ENCODE results near the gene FAM171A1. TPM values are rescaled to one million over a fixed set of nuclear protein-coding genes. Genes with fewer than 3 reads are reported as not detected.
"Not testable (repeated sequence)": the region's sequence is repeated elsewhere in the genome, so short reads cannot be mapped to it uniquely, and the experiment has no call there.

Gene FAM171A1
- polyA plus RNA-seq, 3 donors = 6.6 to 14.7 (median 13.8) TPM

- 82 to 86% (median 85%) methylated on average over 12 of the region's 12 CpGs for WGBS, 3 donors
- no peak overlapping the region for H3K27ac ChIP-seq (ENCODE audit: low read depth, low read length)
These were observed 19.8 kb downstream of the FAM171A1 start for GRCh38 chr10:15351099-15351820.

GRCh38 chr10:15349112-15349511, 22.0 kb downstream of the FAM171A1 start:
- no peak overlapping the region for H3K27ac ChIP-seq (ENCODE audit: low read depth, low read length)
- 65 to 67% (median 65%) methylated on average over 5 of the region's 5 CpGs for WGBS, 3 donors

- WGBS, 3 donors = 28 to 46% (median 28%) methylated on average over 8 of the region's 8 CpGs
These were observed 22.5 kb downstream of the FAM171A1 start for GRCh38 chr10:15348579-15348978.

GRCh38 chr10:15347150-15347549, 23.9 kb downstream of the FAM171A1 start:
- no peak overlapping the region for H3K27ac ChIP-seq (ENCODE audit: low read depth, low read length)
- 77 to 80% (median 79%) methylated on average over 6 of the region's 6 CpGs for WGBS, 3 donors

More at GRCh38 chr10:15348579-15348978, 22.5 kb downstream of the FAM171A1 start:
- peak overlapping the region; percentile 24 for H3K27ac ChIP-seq (ENCODE audit: low read depth, low read length)

- 51 to 76% (median 60%) methylated on average over 8 of the region's 8 CpGs for WGBS, 3 donors
- no peak overlapping the region for H3K27ac ChIP-seq (ENCODE audit: low read depth, low read length)
These were observed 24.5 kb downstream of the FAM171A1 start for GRCh38 chr10:15346440-15347141.

GRCh38 chr10:15345450-15345849, 25.6 kb downstream of the FAM171A1 start:
- 66 to 78% (median 70%) methylated on average over 4 to 5 of the region's 5 CpGs for WGBS, 3 donors
- no peak overlapping the region for H3K27ac ChIP-seq (ENCODE audit: low read depth, low read length)

- no peak overlapping the region for H3K27ac ChIP-seq (ENCODE audit: low read depth, low read length)
- 39 to 45% (median 44%) methylated on average over 8 of the region's 8 CpGs for WGBS, 3 donors
These were observed 26.2 kb downstream of the FAM171A1 start for GRCh38 chr10:15344876-15345285.

GRCh38 chr10:15344256-15344875, 26.7 kb downstream of the FAM171A1 start:
- 83 to 92% (median 89%) methylated on average over 4 of the region's 4 CpGs for WGBS, 3 donors
- H3K27ac ChIP-seq (ENCODE audit: low read depth, low read length) = no peak overlapping the region

GRCh38 chr10:15342970-15343369, 28.1 kb downstream of the FAM171A1 start:
- WGBS, 3 donors = 92 to 98% (median 95%) methylated on average over 3 of the region's 3 CpGs
- no peak overlapping the region for H3K27ac ChIP-seq (ENCODE audit: low read depth, low read length)

GRCh38 chr10:15341502-15342128, 29.5 kb downstream of the FAM171A1 start:
- 23 to 73% (median 63%) methylated on average over 7 of the region's 7 CpGs for WGBS, 3 donors
- H3K27ac ChIP-seq (ENCODE audit: low read depth, low read length) = no peak overlapping the region

GRCh38 chr10:15339892-15340291, 31.2 kb downstream of the FAM171A1 start:
- 94 to 100% (median 97%) methylated on average over 2 of the region's 2 CpGs for WGBS, 3 donors
- no peak overlapping the region for H3K27ac ChIP-seq (ENCODE audit: low read depth, low read length)

- H3K27ac ChIP-seq (ENCODE audit: low read depth, low read length) = not testable (repeated sequence)
- 96 to 97% (median 97%) methylated on average over 24 of the region's 24 CpGs for WGBS, 3 donors
These were observed 33.6 kb downstream of the FAM171A1 start for GRCh38 chr10:15337441-15337923.

- WGBS, 3 donors = 73 to 79% (median 78%) methylated on average over 4 of the region's 4 CpGs
- no peak overlapping the region for H3K27ac ChIP-seq (ENCODE audit: low read depth, low read length)
These were observed 34.9 kb downstream of the FAM171A1 start for GRCh38 chr10:15336211-15336610.

- H3K27ac ChIP-seq (ENCODE audit: low read depth, low read length) = no peak overlapping the region
- 20 to 59% (median 47%) methylated on average over 2 of the region's 2 CpGs for WGBS, 3 donors
These were observed 35.6 kb downstream of the FAM171A1 start for GRCh38 chr10:15335508-15335907.

- no peak overlapping the region for H3K27ac ChIP-seq (ENCODE audit: low read depth, low read length)
- WGBS, 3 donors = 72 to 92% (median 88%) methylated on average over 7 of the region's 7 CpGs
These were observed 36.3 kb downstream of the FAM171A1 start for GRCh38 chr10:15334650-15335323.

GRCh38 chr10:15333909-15334649, 37.0 kb downstream of the FAM171A1 start:
- 61 to 93% (median 80%) methylated on average over 6 of the region's 6 CpGs for WGBS, 3 donors
- H3K27ac ChIP-seq (ENCODE audit: low read depth, low read length) = no peak overlapping the region

- H3K27ac ChIP-seq (ENCODE audit: low read depth, low read length) = not testable (repeated sequence)
- WGBS, 3 donors = 94 to 99% (median 97%) methylated on average over 8 of the region's 8 CpGs
These were observed 37.9 kb downstream of the FAM171A1 start for GRCh38 chr10:15333181-15333580.

GRCh38 chr10:15331461-15331860, 39.6 kb downstream of the FAM171A1 start:
- no peak overlapping the region for H3K27ac ChIP-seq (ENCODE audit: low read depth, low read length)
- WGBS, 3 donors = 93 to 100% (median 100%) methylated on average over 1 of the region's 1 CpG
